GM21576 (cell line): ENCODE data around the gene ARL5A.
A peak's percentile ranks its signal among the peaks of the same experiment; 100 is the strongest.
"Not testable (repeated sequence)": the region's sequence is repeated elsewhere in the genome, so short reads cannot be mapped to it uniquely, and the experiment has no call there.

ENCODE experiments used
- ATAC-seq: cut with Tn5 transposase; IDR thresholded peaks from one replicate; pipeline ENCODE4 v1.9.1; 2021; ENCODE audit warnings: mild to moderate bottlenecking, moderate library complexity; ENCODE audit not compliant: unreplicated experiment

Gene ARL5A

GRCh38 chr2:151799886-151800292 lies 28.3 kb downstream of the ARL5A start:
- no peak for ATAC-seq

GRCh38 chr2:151796774-151797173 lies 31.4 kb downstream of the ARL5A start:
- no peak for ATAC-seq

- ATAC-seq, result no peak
These were observed 32.5 kb downstream of the ARL5A start for GRCh38 chr2:151795646-151796240.

GRCh38 chr2:151794422-151794821 lies 33.8 kb downstream of the ARL5A start:
- not testable (repeated sequence) for ATAC-seq

GRCh38 chr2:151793123-151793522 lies 35.1 kb downstream of the ARL5A start:
- no peak for ATAC-seq

- ATAC-seq, result no peak
These were observed 35.6 kb downstream of the ARL5A start for GRCh38 chr2:151792589-151792988.

GRCh38 chr2:151791545-151791944 lies 36.7 kb downstream of the ARL5A start:
- ATAC-seq, result no peak

GRCh38 chr2:151790689-151791088 lies 37.5 kb downstream of the ARL5A start:
- ATAC-seq, result no peak

GRCh38 chr2:151789055-151789834 lies 39.0 kb downstream of the ARL5A start:
- ATAC-seq, result no peak

GRCh38 chr2:151786483-151786882 lies 41.7 kb downstream of the ARL5A start:
- no peak for ATAC-seq

- no peak for ATAC-seq
These were observed 42.1 kb downstream of the ARL5A start for GRCh38 chr2:151786077-151786476.

- no peak for ATAC-seq
These were observed 45.1 kb downstream of the ARL5A start for GRCh38 chr2:151783133-151783520.

- no peak for ATAC-seq
These were observed 45.7 kb downstream of the ARL5A start for GRCh38 chr2:151782378-151783132.

GRCh38 chr2:151781642-151782041 lies 46.6 kb downstream of the ARL5A start:
- ATAC-seq, result no peak

GRCh38 chr2:151780938-151781337 lies 47.3 kb downstream of the ARL5A start:
- no peak for ATAC-seq

- ATAC-seq, result no peak
These were observed 50.3 kb downstream of the ARL5A start for GRCh38 chr2:151777935-151778334.

- ATAC-seq, result peak; percentile 46
These were observed 50.7 kb downstream of the ARL5A start for GRCh38 chr2:151777487-151777886.

GRCh38 chr2:151776367-151776766 lies 51.9 kb downstream of the ARL5A start:
- ATAC-seq, result no peak

- ATAC-seq, result no peak
These were observed 53.0 kb downstream of the ARL5A start for GRCh38 chr2:151775057-151775740.

GRCh38 chr2:151774506-151774905 lies 53.7 kb downstream of the ARL5A start:
- no peak for ATAC-seq
